Measurements from ENCODE around the gene SUSD4.

DNA sequence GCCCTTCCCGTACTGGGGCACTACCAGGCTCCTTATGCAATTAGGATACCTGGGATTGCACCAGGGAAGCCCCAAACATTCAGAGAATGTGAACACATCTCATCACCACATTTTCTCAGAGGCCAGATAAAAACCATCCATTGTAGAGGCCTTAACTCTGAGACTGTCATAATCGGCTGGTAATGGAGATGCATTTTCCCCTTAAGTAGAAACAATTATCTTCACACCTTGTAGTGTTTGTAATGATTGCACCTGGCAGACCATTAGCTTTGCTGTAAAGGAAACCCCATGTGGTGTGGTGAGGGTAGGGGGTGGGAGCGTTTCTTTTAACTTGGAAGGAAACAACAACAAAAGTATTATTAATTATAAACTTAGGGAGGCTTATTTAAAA is 131.0 kb downstream of the SUSD4 start:
- TF ChIP-seq GATA2 (IDR thresholded peaks at IDR 0.05; ENCODE audit: low read depth, low read length) (no peak), GATA3 (IDR thresholded peaks at IDR 0.05; ENCODE audit: low read depth, low read length) (no peak)
